ENCODE results near the gene CARM1. TPM values are rescaled to one million over a fixed set of nuclear protein-coding genes. Genes with fewer than 3 reads are reported as not detected.

The CARM1 gene
- total and polyA plus RNA-seq, 2 of the 13 experiments (the other 11 are each of a cell fraction or from before 2014, with no cell fraction given): 27.6 to 55.8 TPM

DNA sequence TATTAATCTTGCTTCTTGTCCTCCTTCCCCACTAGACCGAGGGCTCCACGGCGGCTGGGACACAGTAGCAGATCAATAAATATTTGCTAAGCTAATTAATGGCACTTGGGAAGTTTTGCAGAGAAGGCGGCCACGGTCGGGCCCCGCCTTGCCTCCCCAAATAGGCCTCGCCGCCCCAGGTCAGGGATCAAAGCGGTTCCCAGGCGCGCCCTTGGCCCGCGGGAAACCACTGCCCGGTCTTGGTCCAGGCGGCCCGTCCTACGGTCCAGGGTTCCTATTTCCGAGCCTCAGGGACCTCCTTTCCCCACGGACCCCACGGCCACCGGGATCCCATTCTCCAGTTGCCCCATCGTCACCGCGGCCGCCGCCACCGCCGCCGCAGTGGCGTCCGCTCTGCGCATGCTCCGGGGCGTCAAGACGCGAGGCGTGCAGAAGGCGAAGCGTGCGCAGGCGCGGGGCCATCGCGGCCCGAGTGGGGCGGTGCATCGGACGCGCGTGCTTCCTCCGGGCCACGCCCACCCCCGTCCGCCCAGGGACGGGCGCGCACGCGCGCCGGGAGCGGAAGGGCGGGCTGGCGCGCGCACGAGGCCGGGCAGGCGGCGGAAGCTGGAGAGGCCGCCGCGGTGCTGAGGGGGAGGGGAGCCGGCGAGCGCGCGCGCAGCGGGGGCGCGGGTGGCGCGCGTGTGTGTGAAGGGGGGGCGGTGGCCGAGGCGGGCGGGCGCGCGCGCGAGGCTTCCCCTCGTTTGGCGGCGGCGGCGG, 89.1 kb downstream of the CARM1 start, which contains the start of gene SMARCA4 (continued):
- 0 out of 2 replicates have a peak, but pooled peaks have one; percentile 30 for TF ChIP-seq ZNF589 (CRISPR knock-in tag; conservative IDR thresholded peaks at IDR 0.05)
- no peak for TF ChIP-seq ZNF549 (CRISPR knock-in tag; IDR thresholded peaks at IDR 0.05)
- 0 out of 2 replicates have a peak, but pooled peaks have one; percentile 13 for TF ChIP-seq FOXK1 (CRISPR knock-in tag; IDR thresholded peaks at IDR 0.05; ENCODE audit: borderline replicate concordance, low read depth)
- TF ChIP-seq HNF1B (CRISPR knock-in tag; IDR thresholded peaks at IDR 0.05): peak; percentile 41; the same call in 1 of the 2 replicates
- no peak; the same call in 1 of the 2 replicates for TF ChIP-seq ZNF432 (CRISPR knock-in tag; IDR thresholded peaks at IDR 0.05; ENCODE audit: borderline replicate concordance)
- TF ChIP-seq PAXIP1 (CRISPR knock-in tag; conservative IDR thresholded peaks at IDR 0.05): peak; percentile 37; the same call in 1 of the 2 replicates
- no peak for TF ChIP-seq CERS6 (CRISPR knock-in tag; IDR thresholded peaks at IDR 0.05)
- TF ChIP-seq ZNF275 (CRISPR knock-in tag; IDR thresholded peaks at IDR 0.05; ENCODE audit: borderline replicate concordance): peak; percentile 70; the same call in 1 of the 2 replicates
- TF ChIP-seq ZNF709 (CRISPR knock-in tag; IDR thresholded peaks at IDR 0.05): peak; percentile 65; the same call in 1 of the 2 replicates
- TF ChIP-seq FOXM1 (CRISPR knock-in tag; IDR thresholded peaks at IDR 0.05): no peak
- 0 out of 2 replicates have a peak, but pooled peaks have one; percentile 67 for TF ChIP-seq ZFP36L1 (CRISPR knock-in tag; IDR thresholded peaks at IDR 0.05)
- no peak; the same call in 1 of the 2 replicates for TF ChIP-seq ZNF225 (CRISPR knock-in tag; IDR thresholded peaks at IDR 0.05)
- TF ChIP-seq SKIL (CRISPR knock-in tag; IDR thresholded peaks at IDR 0.05; ENCODE audit: borderline replicate concordance): 0 out of 2 replicates have a peak, but pooled peaks have one; percentile 29
- TF ChIP-seq CHD2 (IDR thresholded peaks at IDR 0.05; ENCODE audit: low read depth, low read length): no peak
- peak; percentile 35; the same call in 1 of the 2 replicates for TF ChIP-seq ETV5 (CRISPR knock-in tag; IDR thresholded peaks at IDR 0.05; ENCODE audit: borderline replicate concordance)
- TF ChIP-seq, protein P1, sequence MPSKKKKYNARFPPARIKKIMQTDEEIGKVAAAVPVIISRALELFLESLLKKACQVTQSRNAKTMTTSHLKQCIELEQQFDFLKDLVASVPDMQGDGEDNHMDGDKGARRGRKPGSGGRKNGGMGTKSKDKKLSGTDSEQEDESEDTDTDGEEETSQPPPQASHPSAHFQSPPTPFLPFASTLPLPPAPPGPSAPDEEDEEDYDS (CRISPR knock-in tag; IDR thresholded peaks at IDR 0.05): peak; percentile 52; the same call in 1 of the 2 replicates
- peak; percentile 85 for TF ChIP-seq MYC (CRISPR knock-in tag; IDR thresholded peaks at IDR 0.05; ENCODE audit: borderline replicate concordance)
- TF ChIP-seq HMG20B (CRISPR knock-in tag; conservative IDR thresholded peaks at IDR 0.05): no peak; the same call in 1 of the 2 replicates
